Endothelial cell of umbilical vein (primary cell): Measurements from ENCODE around the gene IGSF22. TPM values are rescaled to one million over a fixed set of nuclear protein-coding genes. Genes with fewer than 3 reads are reported as not detected.

Experiments
- BruUV-seq: library from RNA; stranded (reverse); fragments of 400-500 nt; replicated peaks from 2 replicates; lab custom pipeline; 2021; lab: Mats Ljungman, UMichigan
- CTCF ChIA-PET: fragments of 300-600, 350-600 bp; sonication (Branson Sonifier 250); formaldehyde crosslinking; loops from one replicate; lab custom pipeline; 2021; ENCODE audit warnings: antibody characterized with exemption, inconsistent platforms; lab: Charles Lee
- POLR2A ChIA-PET: fragments of 300-600, 350-600 bp; sonication (Branson Sonifier 250); formaldehyde crosslinking; loops from one replicate; lab custom pipeline; 2021; ENCODE audit warnings: antibody characterized with exemption, inconsistent platforms; lab: Charles Lee
- DNase-seq: peaks from one replicate; pipeline ENCODE4 v3.0.0-alpha.2; 2011; ENCODE audit warnings: low read depth, low spot score
- FAIRE-seq: peaks from 2 replicates; lab custom pipeline; 2011; peaks lifted over from hg19 to GRCh38; lab: Jason Lieb, UNC
- H2AFZ ChIP-seq: 2 replicates; pipeline ENCODE4 v1.6.0; 2012; ENCODE audit warnings: low read depth, low read length, control low read depth, inconsistent platforms
- H3K27ac ChIP-seq: 2 replicates; pipeline ENCODE4 v1.5.1; 2011; ENCODE audit warnings: low read depth, mild to moderate bottlenecking, control low read depth, low read length, moderate library complexity; ENCODE audit not compliant: insufficient read depth
- H3K27me3 ChIP-seq, 2 experiments: 2 replicates each; pipeline versions ENCODE4 v1.6.0 to v1.6.1; 2011; ENCODE audit warnings: low read length in 2 of 2, mixed read lengths in 1 of 2; ENCODE audit not compliant: control insufficient read depth in 2 of 2, insufficient read depth in 2 of 2
- H3K36me3 ChIP-seq, 2 experiments: 2 replicates in 1 of 2; 3 replicates in 1 of 2; pipeline ENCODE4 v1.5.1; 2011; ENCODE audit warnings: low read length in 2 of 2, mild to moderate bottlenecking in 1 of 2, moderate library complexity in 1 of 2; ENCODE audit not compliant: control insufficient read depth in 2 of 2, insufficient read depth in 2 of 2; ENCODE audit errors: extremely low read depth in 1 of 2
- H3K4me1 ChIP-seq: 3 replicates; pipeline ENCODE4 v1.5.1; 2011; ENCODE audit warnings: mild to moderate bottlenecking, low read length; ENCODE audit not compliant: control insufficient read depth, insufficient read depth; ENCODE audit errors: extremely low read depth
- H3K4me2 ChIP-seq: 2 replicates; pipeline ENCODE4 v1.6.1; 2011; ENCODE audit warnings: low read length, control low read depth, mixed read lengths; ENCODE audit not compliant: insufficient read depth
- H3K4me3 ChIP-seq, 3 experiments: fragments of 200-600 bp in 1 of 3; sonication (generic), shearing (Covaris generic) in 1 of 3; replicated peaks in 1 of 3; 2 replicates each; pipeline ENCODE4 v1.5.1; 2011 to 2016; ENCODE audit warnings: control low read depth in 3 of 3, low read length in 3 of 3, mild to moderate bottlenecking in 2 of 3, inconsistent platforms in 1 of 3, low read depth in 1 of 3, moderate library complexity in 1 of 3; ENCODE audit not compliant: insufficient read depth in 1 of 3
- H3K79me2 ChIP-seq: 2 replicates; pipeline ENCODE4 v1.6.0; 2012; ENCODE audit warnings: low read length, inconsistent platforms; ENCODE audit not compliant: control insufficient read depth, insufficient read depth
- H3K9ac ChIP-seq: replicated peaks from 2 replicates; pipeline ENCODE3; 2011; ENCODE audit warnings: low read length, control low read depth; ENCODE audit not compliant: insufficient read depth; ENCODE audit errors: extremely low read depth
- H3K9me1 ChIP-seq: replicated peaks from 3 replicates; pipeline ENCODE4 v1.6.0; 2011; ENCODE audit warnings: mild to moderate bottlenecking, low read length; ENCODE audit not compliant: control insufficient read depth, insufficient read depth; ENCODE audit errors: extremely low read depth
- H3K9me3 ChIP-seq: replicated peaks from 2 replicates; pipeline ENCODE4 v1.5.1; 2012; ENCODE audit warnings: low read length, inconsistent platforms; ENCODE audit not compliant: control insufficient read depth, insufficient read depth
- H4K20me1 ChIP-seq: replicated peaks from 2 replicates; pipeline ENCODE3; 2011; ENCODE audit warnings: mild to moderate bottlenecking, low read length; ENCODE audit not compliant: control insufficient read depth, insufficient read depth; ENCODE audit errors: extremely low read depth
- EZH2 ChIP-seq: IDR thresholded peaks from 2 replicates; pipeline ENCODE4 v1.6.1; 2012; ENCODE audit warnings: borderline replicate concordance, low read depth, mild to moderate bottlenecking, moderate library complexity, low read length, inconsistent platforms; ENCODE audit not compliant: severe bottlenecking
- FOS ChIP-seq: IDR thresholded peaks from 2 replicates; pipeline ENCODE4 v1.6.1; 2011; ENCODE audit warnings: mild to moderate bottlenecking, low read length, moderate library complexity, borderline replicate concordance; ENCODE audit not compliant: insufficient read depth
- GATA2 ChIP-seq: IDR thresholded peaks from 2 replicates; pipeline ENCODE4 v1.7.0; 2011; ENCODE audit warnings: low read depth, mild to moderate bottlenecking, moderate library complexity, mixed read lengths, low read length; ENCODE audit not compliant: insufficient read length, insufficient read depth
- JUN ChIP-seq: IDR thresholded peaks from 2 replicates; pipeline ENCODE4 v1.6.1; 2011; ENCODE audit warnings: borderline replicate concordance, low read depth; ENCODE audit not compliant: insufficient read length, insufficient read depth
- MYC ChIP-seq: IDR thresholded peaks from one replicate; pipeline ENCODE4 v1.6.1; 2011; ENCODE audit warnings: mild to moderate bottlenecking, low read depth, low read length
- POLR2A ChIP-seq: IDR thresholded peaks from 2 replicates; pipeline ENCODE4 v1.6.1; 2012; ENCODE audit warnings: low read depth, mild to moderate bottlenecking, control low read depth, low read length
- POLR2AphosphoS5 ChIP-seq: IDR thresholded peaks from 2 replicates; pipeline ENCODE4 v1.6.1; 2012; ENCODE audit warnings: low read depth, mild to moderate bottlenecking, control low read depth, low read length, moderate library complexity; ENCODE audit not compliant: insufficient read depth
- dilution Hi-C: fragments of 300-500 bp; cut with MboI; formaldehyde crosslinking; loops from one replicate; pipeline ENCODE4 v1.15.0; 2019; ENCODE audit warnings: low sequenced_read_pairs; ENCODE audit not compliant: extremely low pct_ligation_motif_present
- intact Hi-C: fragments of 100-400 bp; cut with micrococcal nuclease; formaldehyde crosslinking; loops from one replicate; pipeline ENCODE4 v1.10.0; 2022
- polyA plus RNA-seq, 4 experiments: library from polyadenylated mRNA; depleted of rRNA in 3 of 4; stranded (reverse) in 3 of 4; unstranded in 1 of 4; fragments of >200 nt; gene quantifications; 2 replicates each; pipeline versions ENCODE4 v1.2.1 to v1.2.3, GENCODE V29; 2011 to 2012; ENCODE audit warnings: missing spikeins in 1 of 4
- total RNA-seq: library from RNA; stranded (reverse); gene quantifications from 2 replicates; pipeline ENCODE4 v1.2.3, GENCODE V29; 2021
- TF ChIP-seq, protein P1 (sequence below): IDR thresholded peaks from 2 replicates; pipeline ENCODE4 v1.6.1; 2011; ENCODE audit not compliant: insufficient read depth, insufficient read length
- TF ChIP-seq, protein P2 (sequence below), 2 donors: IDR thresholded peaks; 1 replicate in 1 of 2; 2 replicates in 1 of 2; pipeline ENCODE4 v1.5.1; 2011; ENCODE audit warnings: low read length in 2 of 2, mild to moderate bottlenecking in 2 of 2, moderate library complexity in 2 of 2, control low read depth in 1 of 2, inconsistent platforms in 1 of 2, low read depth in 1 of 2; ENCODE audit not compliant: insufficient read depth in 1 of 2; ENCODE audit errors: extremely low read depth in 1 of 2

The IGSF22 gene
- total and polyA plus RNA-seq, 2 donors (not counting 3 experiments of a cell fraction or from before 2014, with no cell fraction given) = not detected

DNA sequence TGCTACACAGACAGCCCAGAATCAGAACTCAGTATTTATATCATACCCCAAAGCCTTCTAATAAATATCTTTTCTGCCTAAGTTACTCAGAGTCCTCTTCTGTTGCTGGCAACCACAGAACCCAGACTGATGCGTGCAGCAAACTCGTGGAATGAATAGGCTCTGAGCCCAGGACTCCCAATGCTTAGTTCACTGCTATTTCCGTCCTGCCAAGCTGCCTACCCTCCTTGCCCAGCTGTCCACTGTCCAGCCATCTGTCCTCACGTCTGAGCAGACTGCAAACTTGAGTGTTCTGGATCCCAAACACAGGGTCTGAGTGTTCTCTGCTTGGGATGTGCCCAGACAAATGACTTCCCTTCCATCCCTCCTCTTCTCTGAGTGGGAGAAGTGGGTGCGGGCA lies 46.2 kb upstream of the IGSF22 start:
- DNase-seq = no peak
- Histone ChIP-seq H4K20me1 (no peaks in the 10 kb centered on the region), H3K79me2 (no peaks in the 10 kb centered on the region), H2AFZ (no peak overlapping the region), H3K36me3 (no peaks in the 10 kb centered on the region), H3K4me2 (no peak overlapping the region), H3K9me1 (no peaks in the 10 kb centered on the region), H3K4me3 (no peak overlapping the region), H3K9ac (no peak overlapping the region), H3K27me3 (peaks cover 0 to 3% of the 10 kb centered on the region in 2 experiments), H3K9me3 (no peaks in the 10 kb centered on the region), H3K27ac (no peak overlapping the region), H3K4me1 (no peaks in the 10 kb centered on the region)
- dilution Hi-C loops (no loop called here), intact Hi-C loops (no loop called here)
- CTCF ChIA-PET = interaction anchor here (1.5 kb wide), 1 partner anchor 50 kb away, joined by 5 read pairs; no protein-coding TSS in a partner anchor
- BruUV-seq = no TSS peak
- FAIRE-seq = no peak
- TF ChIP-seq POLR2AphosphoS5 (no peak), FOS (no peak), MYC (no peak), POLR2A (no peak), JUN (no peak), GATA2 (no peak), EZH2 (no peak)
- TF ChIP-seq, protein P1, sequence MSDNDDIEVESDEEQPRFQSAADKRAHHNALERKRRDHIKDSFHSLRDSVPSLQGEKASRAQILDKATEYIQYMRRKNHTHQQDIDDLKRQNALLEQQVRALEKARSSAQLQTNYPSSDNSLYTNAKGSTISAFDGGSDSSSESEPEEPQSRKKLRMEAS = no peak
- TF ChIP-seq, protein P2, sequence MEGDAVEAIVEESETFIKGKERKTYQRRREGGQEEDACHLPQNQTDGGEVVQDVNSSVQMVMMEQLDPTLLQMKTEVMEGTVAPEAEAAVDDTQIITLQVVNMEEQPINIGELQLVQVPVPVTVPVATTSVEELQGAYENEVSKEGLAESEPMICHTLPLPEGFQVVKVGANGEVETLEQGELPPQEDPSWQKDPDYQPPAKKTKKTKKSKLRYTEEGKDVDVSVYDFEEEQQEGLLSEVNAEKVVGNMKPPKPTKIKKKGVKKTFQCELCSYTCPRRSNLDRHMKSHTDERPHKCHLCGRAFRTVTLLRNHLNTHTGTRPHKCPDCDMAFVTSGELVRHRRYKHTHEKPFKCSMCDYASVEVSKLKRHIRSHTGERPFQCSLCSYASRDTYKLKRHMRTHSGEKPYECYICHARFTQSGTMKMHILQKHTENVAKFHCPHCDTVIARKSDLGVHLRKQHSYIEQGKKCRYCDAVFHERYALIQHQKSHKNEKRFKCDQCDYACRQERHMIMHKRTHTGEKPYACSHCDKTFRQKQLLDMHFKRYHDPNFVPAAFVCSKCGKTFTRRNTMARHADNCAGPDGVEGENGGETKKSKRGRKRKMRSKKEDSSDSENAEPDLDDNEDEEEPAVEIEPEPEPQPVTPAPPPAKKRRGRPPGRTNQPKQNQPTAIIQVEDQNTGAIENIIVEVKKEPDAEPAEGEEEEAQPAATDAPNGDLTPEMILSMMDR (IDR thresholded peaks at IDR 0.05; ENCODE audit: extremely low read depth in 1 of 2, insufficient read depth in 1 of 2, low read depth in 1 of 2, low read length in 2 of 2) = no peak
- POLR2A ChIA-PET = no interaction called here
